ENCODE data around the gene ABCB10.

GRCh38 chr1:229495782-229496181 lies 62.7 kb downstream of the ABCB10 start:
- no peak for TF ChIP-seq SP1 (IDR thresholded peaks at IDR 0.05)
- TF ChIP-seq ARNT (IDR thresholded peaks at IDR 0.05) = no peak
- TF ChIP-seq BHLHE40 (IDR thresholded peaks at IDR 0.05; ENCODE audit: borderline replicate concordance) = no peak
- no peak for TF ChIP-seq PKNOX1 (IDR thresholded peaks at IDR 0.05)
- no peak for TF ChIP-seq TARDBP (IDR thresholded peaks at IDR 0.05)
- TF ChIP-seq ELF4 (IDR thresholded peaks at IDR 0.05) = no peak
- TF ChIP-seq SUZ12 (IDR thresholded peaks at IDR 0.05) = no peak
- no peak for TF ChIP-seq NFRKB (IDR thresholded peaks at IDR 0.05)
- no peak for TF ChIP-seq CTBP1 (IDR thresholded peaks at IDR 0.05; ENCODE audit: borderline replicate concordance)
- no peak for TF ChIP-seq FOXK2 (IDR thresholded peaks at IDR 0.05)
- TF ChIP-seq HDGF (IDR thresholded peaks at IDR 0.05; ENCODE audit: borderline replicate concordance) = no peak
